Effector memory CD4-positive, alpha-beta T cell (primary cell): ENCODE results near the gene ZNF469.
"Not testable (repeated sequence)": the region's sequence is repeated elsewhere in the genome, so short reads cannot be mapped to it uniquely, and the experiment has no call there.

Source experiments
- DNase-seq, 3 donors: peaks; one replicate each; pipeline ENCODE4 v3.0.0-alpha.2; 2020
- H3K27ac ChIP-seq: 2 replicates; pipeline ENCODE4 v1.7.0; 2013; ENCODE audit warnings: mild to moderate bottlenecking, low read length, moderate library complexity; ENCODE audit not compliant: insufficient read depth, poor library complexity, severe bottlenecking
- H3K27me3 ChIP-seq: replicated peaks from 2 replicates; pipeline ENCODE4 v1.7.0; 2013; ENCODE audit warnings: mild to moderate bottlenecking, low read length; ENCODE audit not compliant: insufficient read depth, control insufficient read depth, poor library complexity, severe bottlenecking
- H3K36me3 ChIP-seq: 2 replicates; pipeline ENCODE4 v1.7.0; 2013; ENCODE audit warnings: mild to moderate bottlenecking, low read length, moderate library complexity; ENCODE audit not compliant: control insufficient read depth, insufficient read depth
- H3K4me1 ChIP-seq: 2 replicates; pipeline ENCODE4 v1.7.0; 2013; ENCODE audit warnings: low read length, mild to moderate bottlenecking; ENCODE audit not compliant: control insufficient read depth, insufficient read depth, poor library complexity, severe bottlenecking
- H3K4me3 ChIP-seq: 2 replicates; pipeline ENCODE4 v1.7.0; 2013; ENCODE audit warnings: low read length, low read depth, mild to moderate bottlenecking; ENCODE audit not compliant: insufficient read depth, poor library complexity, severe bottlenecking
- H3K9me3 ChIP-seq: 2 replicates; pipeline ENCODE4 v1.7.0; 2013; ENCODE audit warnings: mild to moderate bottlenecking, low read length, moderate library complexity; ENCODE audit not compliant: control insufficient read depth

ZNF469 gene

GRCh38 chr16:88409296-88410065 lies 26.7 kb downstream of the ZNF469 start:
- no peaks in the 10 kb centered on the region for H3K9me3 ChIP-seq
- no peaks in the 10 kb centered on the region for H3K27me3 ChIP-seq
- H3K36me3 ChIP-seq: no peaks in the 10 kb centered on the region
- DNase-seq: no peak
- H3K4me3 ChIP-seq: no peak overlapping the region
- no peaks in the 10 kb centered on the region for H3K4me1 ChIP-seq
- no peak overlapping the region for H3K27ac ChIP-seq

GRCh38 chr16:88410297-88410968 lies 27.7 kb downstream of the ZNF469 start:
- not testable (repeated sequence) for H3K4me3 ChIP-seq, H3K4me1 ChIP-seq, H3K27me3 ChIP-seq, H3K36me3 ChIP-seq, DNase-seq, H3K27ac ChIP-seq, H3K9me3 ChIP-seq

GRCh38 chr16:88411951-88412576 lies 29.3 kb downstream of the ZNF469 start:
- H3K4me1 ChIP-seq: no peaks in the 10 kb centered on the region
- no peaks in the 10 kb centered on the region for H3K9me3 ChIP-seq
- H3K27me3 ChIP-seq: no peaks in the 10 kb centered on the region
- no peak for DNase-seq
- no peak overlapping the region for H3K27ac ChIP-seq
- no peaks in the 10 kb centered on the region for H3K36me3 ChIP-seq
- no peak overlapping the region for H3K4me3 ChIP-seq

GRCh38 chr16:88412766-88413165 lies 30.0 kb downstream of the ZNF469 start:
- no peak for DNase-seq
- Histone ChIP-seq H3K4me3 (no peak overlapping the region), H3K9me3 (no peaks in the 10 kb centered on the region), H3K27ac (no peak overlapping the region), H3K27me3 (no peaks in the 10 kb centered on the region), H3K4me1 (no peaks in the 10 kb centered on the region), H3K36me3 (no peaks in the 10 kb centered on the region)

DNA sequence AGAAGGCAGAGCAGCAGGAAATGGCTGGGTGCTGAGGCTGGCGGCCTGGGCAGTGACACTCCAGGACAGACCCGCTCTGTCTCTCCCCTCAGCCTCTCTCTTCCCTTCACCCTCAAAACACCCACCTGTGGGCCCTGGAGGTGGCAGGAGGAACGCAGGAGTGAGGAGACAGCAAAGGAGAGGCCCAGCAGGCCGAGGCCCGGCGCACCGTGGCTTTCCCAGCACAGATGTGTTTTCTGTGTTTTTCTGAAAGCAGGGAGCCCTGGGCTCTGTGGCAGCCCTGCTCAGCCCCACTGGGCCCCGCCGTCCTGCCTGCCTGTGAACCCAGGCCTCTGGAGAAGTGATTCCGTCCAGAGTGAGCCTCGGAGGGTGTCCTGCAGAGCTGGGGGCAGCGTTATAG lies 30.5 kb downstream of the ZNF469 start:
- Histone ChIP-seq H3K36me3 (no peaks in the 10 kb centered on the region), H3K4me3 (no peak overlapping the region), H3K27ac (no peak overlapping the region), H3K4me1 (no peaks in the 10 kb centered on the region), H3K27me3 (no peaks in the 10 kb centered on the region), H3K9me3 (no peaks in the 10 kb centered on the region)
- DNase-seq: no peak

GRCh38 chr16:88413631-88414030 lies 30.9 kb downstream of the ZNF469 start:
- H3K4me3 ChIP-seq: no peak overlapping the region
- H3K9me3 ChIP-seq: no peaks in the 10 kb centered on the region
- no peak for DNase-seq
- no peaks in the 10 kb centered on the region for H3K4me1 ChIP-seq
- H3K27me3 ChIP-seq: peaks cover 2% of the 10 kb centered on the region
- H3K36me3 ChIP-seq: no peaks in the 10 kb centered on the region
- H3K27ac ChIP-seq: no peak overlapping the region

- Histone ChIP-seq H3K4me1 (no peaks in the 10 kb centered on the region), H3K36me3 (no peaks in the 10 kb centered on the region), H3K27me3 (peaks cover 3% of the 10 kb centered on the region), H3K4me3 (no peak overlapping the region), H3K27ac (no peak overlapping the region), H3K9me3 (no peaks in the 10 kb centered on the region)
- no peak for DNase-seq
Observed at GRCh38 chr16:88414521-88415380, 32.0 kb downstream of the ZNF469 start.

GRCh38 chr16:88415381-88415705 lies 32.6 kb downstream of the ZNF469 start:
- DNase-seq: no peak
- Histone ChIP-seq H3K4me1 (no peaks in the 10 kb centered on the region), H3K27me3 (peaks cover 3% of the 10 kb centered on the region), H3K9me3 (no peaks in the 10 kb centered on the region), H3K4me3 (no peak overlapping the region), H3K27ac (no peak overlapping the region), H3K36me3 (no peaks in the 10 kb centered on the region)

GRCh38 chr16:88415713-88416323 lies 33.1 kb downstream of the ZNF469 start:
- no peak overlapping the region for H3K27ac ChIP-seq
- no peaks in the 10 kb centered on the region for H3K36me3 ChIP-seq
- no peak for DNase-seq
- no peaks in the 10 kb centered on the region for H3K4me1 ChIP-seq
- H3K4me3 ChIP-seq: no peak overlapping the region
- H3K27me3 ChIP-seq: peaks cover 3% of the 10 kb centered on the region
- no peaks in the 10 kb centered on the region for H3K9me3 ChIP-seq
